Left renal pelvis (tissue), 4 donors: ENCODE results near the gene TBX2. TPM values are rescaled to one million over a fixed set of nuclear protein-coding genes. Genes with fewer than 3 reads are reported as not detected.

Experiments
- DNase-seq, 4 donors: peaks; one replicate each; pipeline ENCODE4 v3.0.0-alpha.2; 2013; ENCODE audit warnings: low read depth in 4 of 4, low spot score in 3 of 4
- polyA plus RNA-seq, 4 donors: library from polyadenylated mRNA; unstranded; fragments of 120-200 nt; gene quantifications; one replicate each; pipeline ENCODE4 v1.2.1, GENCODE V29; 2013; ENCODE audit not compliant: insufficient read length in 4 of 4

Gene TBX2
- polyA plus RNA-seq, 4 donors = 21.6 to 117 (median 63.7) TPM

GRCh38 chr17:61449707-61450640, 50.3 kb downstream of the TBX2 start:
- no peak for DNase-seq

GRCh38 chr17:61450641-61451537, 51.2 kb downstream of the TBX2 start:
- DNase-seq = no peak

GRCh38 chr17:61451538-61452300, 52.1 kb downstream of the TBX2 start:
- DNase-seq = no peak

GRCh38 chr17:61452301-61453290, 53.0 kb downstream of the TBX2 start, which contains the start of gene TBX4:
Gene TBX4, plus strand, starts transcription at chr17:61452422. Its CDS starts 4,069 bp downstream, at chr17:61456491.
- DNase-seq = no peak

- no peak for DNase-seq
Observed at GRCh38 chr17:61453566-61454380, 54.1 kb downstream of the TBX2 start.

GRCh38 chr17:61454381-61455323, 55.0 kb downstream of the TBX2 start:
- no peak for DNase-seq

- DNase-seq = no peak
Observed at GRCh38 chr17:61455324-61456060, 55.8 kb downstream of the TBX2 start.

- DNase-seq = no peak
Observed at GRCh38 chr17:61456061-61456681, 56.5 kb downstream of the TBX2 start.

- no peak for DNase-seq
Observed at GRCh38 chr17:61456688-61457225, 57.1 kb downstream of the TBX2 start.

- DNase-seq = no peak
Observed at GRCh38 chr17:61457226-61457983, 57.8 kb downstream of the TBX2 start.

GRCh38 chr17:61458000-61458399, 58.4 kb downstream of the TBX2 start:
- no peak for DNase-seq

GRCh38 chr17:61458421-61459141, 58.9 kb downstream of the TBX2 start:
- DNase-seq = no peak
